ENCODE results near the gene DDX56. TPM values are rescaled to one million over a fixed set of nuclear protein-coding genes. Genes with fewer than 3 reads are reported as not detected.
A peak's percentile ranks its signal among the peaks of the same experiment; 100 is the strongest.

The DDX56 gene
- total and polyA plus RNA-seq, 2 of the 13 experiments (the other 11 are each of a cell fraction or from before 2014, with no cell fraction given), result 82.6 to 120 TPM

DNA sequence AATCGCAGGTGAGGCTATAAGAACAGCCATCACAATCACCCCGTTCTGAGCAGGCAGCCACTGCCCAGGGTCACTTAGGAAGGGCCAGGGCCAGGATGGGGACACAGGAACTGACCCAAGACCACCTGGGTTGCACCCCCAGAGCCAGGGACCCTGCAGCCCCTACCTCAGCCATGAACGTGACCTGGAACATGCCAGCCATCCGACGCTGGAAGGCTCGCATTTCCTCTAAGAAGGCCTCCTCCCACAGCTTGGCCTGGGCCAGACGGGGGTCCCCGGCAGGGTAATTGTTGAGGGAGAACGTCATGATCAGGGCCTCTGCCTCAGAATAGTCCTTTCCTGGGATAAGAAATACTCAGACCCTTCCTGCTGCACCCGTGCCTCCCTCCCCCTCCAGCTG, 37.6 kb downstream of the DDX56 start:
- H3K4me1 ChIP-seq (ENCODE audit: insufficient read depth, low read length), result peaks cover 75% of the 10 kb centered on the region
- TF ChIP-seq, protein P1, sequence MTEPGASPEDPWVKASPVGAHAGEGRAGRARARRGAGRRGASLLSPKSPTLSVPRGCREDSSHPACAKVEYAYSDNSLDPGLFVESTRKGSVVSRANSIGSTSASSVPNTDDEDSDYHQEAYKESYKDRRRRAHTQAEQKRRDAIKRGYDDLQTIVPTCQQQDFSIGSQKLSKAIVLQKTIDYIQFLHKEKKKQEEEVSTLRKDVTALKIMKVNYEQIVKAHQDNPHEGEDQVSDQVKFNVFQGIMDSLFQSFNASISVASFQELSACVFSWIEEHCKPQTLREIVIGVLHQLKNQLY (CRISPR knock-in tag; IDR thresholded peaks at IDR 0.05), result no peak
- TF ChIP-seq PCBP1 (IDR thresholded peaks at IDR 0.05; ENCODE audit: borderline replicate concordance, low read depth, low read length), result 0 out of 2 replicates have a peak, but pooled peaks have one; percentile 11
- in situ Hi-C loops (cut with HindIII; ENCODE audit: extremely low pct_ligation_motif_present, low pct_unique_long_range_greater_than_20kb) (no loop called here), intact Hi-C loops (cut with micrococcal nuclease; ENCODE audit: unreplicated experiment) (no loop called here)
- H3K4me3 ChIP-seq (replicated peaks in 1 of 3; ENCODE audit: insufficient read depth in 1 of 3, low read depth in 2 of 3, low read length in 3 of 3), result 0 out of 6 replicates have a peak overlapping the region, but pooled peaks of 1 of the 3 experiments have one; percentile 22
- H3K9ac ChIP-seq (ENCODE audit: insufficient read depth, low read depth, low read length), result no peak overlapping the region
- ATAC-seq (no peak), FAIRE-seq (no peak), DNase-seq (ENCODE audit: low spot score) (no peak)
- peaks cover 6 to 41% of the 10 kb centered on the region in 2 experiments for H3K36me3 ChIP-seq (replicated peaks in 1 of 2; ENCODE audit: control insufficient read depth in 1 of 2, insufficient read depth in 2 of 2, low read length in 2 of 2)
- BruUV-seq (replicated peaks), result no TSS peak
- peaks cover 61% of the 10 kb centered on the region for H3K79me2 ChIP-seq (ENCODE audit: insufficient read depth, low read length)
- WGBS (ENCODE audit: low lambda C conversion rate), result 76% methylated on average over 4 of the region's 10 CpGs
- H3K27ac ChIP-seq (ENCODE audit: extremely low read length, insufficient read depth, low read length), result no peak overlapping the region
- ChIA-PET POLR2A (interaction anchor here (1.4 kb wide), 1 partner anchor 38 kb away, joined by 6 read pairs; the partner anchor contains the start of gene DDX56), CTCF (ENCODE audit: low intra/inter-chr PET ratio, low total read pairs) (no interaction called here)
- H3K4me2 ChIP-seq (ENCODE audit: low read depth, low read length), result peak overlapping the region; percentile 98
- H2AFZ ChIP-seq (ENCODE audit: low read length), result no peak overlapping the region
- no peaks in the 10 kb centered on the region for H3K9me3 ChIP-seq (ENCODE audit: low read length)
- peaks cover 19% of the 10 kb centered on the region for H4K20me1 ChIP-seq (ENCODE audit: insufficient read depth, low read length)
- no peaks in the 10 kb centered on the region for H3K27me3 ChIP-seq (ENCODE audit: control insufficient read depth in 1 of 2, insufficient read depth in 2 of 2, low read length in 2 of 2)

DNA sequence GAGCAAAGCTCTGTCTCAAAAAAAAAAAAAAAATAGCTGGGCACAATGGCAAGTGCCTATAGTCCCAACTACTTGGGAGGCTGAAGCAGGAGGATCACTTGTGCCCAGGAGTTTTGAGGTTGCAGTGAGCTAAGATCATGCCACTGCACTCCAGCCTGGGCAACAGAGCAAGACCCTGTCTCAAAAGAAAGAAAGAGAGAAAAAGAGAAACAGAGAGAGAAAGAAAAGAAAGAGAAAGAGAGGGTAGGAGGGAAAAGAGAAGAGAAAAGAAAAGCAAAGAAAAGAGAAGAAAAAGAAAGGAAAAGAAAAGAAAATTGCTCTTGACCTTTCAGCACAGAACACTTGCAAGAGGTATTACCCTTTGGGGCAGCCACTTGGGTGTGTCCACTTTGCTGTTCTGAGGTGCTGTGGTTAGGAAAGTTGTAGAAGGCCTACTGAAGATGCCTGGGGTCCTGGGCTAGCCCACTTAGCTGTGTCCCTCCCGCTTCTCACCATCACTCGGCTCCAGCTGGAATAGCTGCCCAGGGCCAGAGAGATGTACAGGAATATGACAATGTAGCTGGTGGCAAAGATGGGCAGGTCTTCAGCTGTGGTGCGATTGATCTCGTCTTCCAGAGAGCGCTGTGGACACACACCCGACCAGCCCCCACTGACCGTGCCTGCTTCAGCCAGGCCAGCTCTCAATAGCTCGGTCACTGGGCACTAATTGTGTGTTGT, 38.2 kb downstream of the DDX56 start:
- H3K4me1 ChIP-seq (ENCODE audit: insufficient read depth, low read length), result peaks cover 72% of the 10 kb centered on the region
- WGBS (ENCODE audit: low lambda C conversion rate), result 98% methylated on average over 8 of the region's 8 CpGs
- peaks cover 8 to 41% of the 10 kb centered on the region in 2 experiments for H3K36me3 ChIP-seq (replicated peaks in 1 of 2; ENCODE audit: control insufficient read depth in 1 of 2, insufficient read depth in 2 of 2, low read length in 2 of 2)
- no peak overlapping the region for H2AFZ ChIP-seq (ENCODE audit: low read length)
- no peak overlapping the region for H3K9ac ChIP-seq (ENCODE audit: insufficient read depth, low read depth, low read length)
- H3K9me3 ChIP-seq (ENCODE audit: low read length), result no peaks in the 10 kb centered on the region
- H3K27me3 ChIP-seq (ENCODE audit: control insufficient read depth in 1 of 2, insufficient read depth in 2 of 2, low read length in 2 of 2), result no peaks in the 10 kb centered on the region
- no peak overlapping the region for H3K27ac ChIP-seq (ENCODE audit: extremely low read length, insufficient read depth, low read length)
- ATAC-seq (no peak), DNase-seq (ENCODE audit: low spot score) (no peak), FAIRE-seq (no peak)
- in situ Hi-C loops (cut with HindIII; ENCODE audit: extremely low pct_ligation_motif_present, low pct_unique_long_range_greater_than_20kb), result no loop called here
- no TSS peak for BruUV-seq (replicated peaks)
- CTCF ChIA-PET (ENCODE audit: low intra/inter-chr PET ratio, low total read pairs), result interaction anchor here (2.5 kb wide), 1 partner anchor 30 kb away, joined by 14 read pairs; no protein-coding TSS in a partner anchor
- POLR2A ChIA-PET, result interaction anchor here (1.4 to 1.8 kb wide), 3 partner anchors 30 to 47 kb away, joined by 5 to 6 read pairs (median 6); partner anchors contain the start of genes DDX56 and TMED4
- peaks cover 19% of the 10 kb centered on the region for H4K20me1 ChIP-seq (ENCODE audit: insufficient read depth, low read length)
- H3K4me3 ChIP-seq (replicated peaks in 1 of 3; ENCODE audit: insufficient read depth in 1 of 3, low read depth in 2 of 3, low read length in 3 of 3), result no peak overlapping the region
- intact Hi-C loops (cut with micrococcal nuclease; ENCODE audit: unreplicated experiment), result no loop called here
- 0 out of 2 replicates have a peak, but pooled peaks have one; percentile 20 for TF ChIP-seq RBFOX2 (IDR thresholded peaks at IDR 0.05; ENCODE audit: low read depth, low read length)
- no peak for TF ChIP-seq SSRP1 (CRISPR knock-in tag; IDR thresholded peaks at IDR 0.05)
- TF ChIP-seq ZNF121 (CRISPR knock-in tag; IDR thresholded peaks at IDR 0.05), result 0 out of 2 replicates have a peak, but pooled peaks have one; percentile 26
- peaks cover 56% of the 10 kb centered on the region for H3K79me2 ChIP-seq (ENCODE audit: insufficient read depth, low read length)
- peak overlapping the region; percentile 98 for H3K4me2 ChIP-seq (ENCODE audit: low read depth, low read length)

All from HepG2 (cell line).